Mesendoderm (in vitro differentiated cells): ENCODE data around the gene NGB.

Experiments
- DNase-seq: peaks from one replicate; pipeline ENCODE4 v3.0.0; 2013
- H2AK5ac ChIP-seq: 2 replicates; pipeline ENCODE4 v1.6.1; 2013; ENCODE audit warnings: low read length, inconsistent platforms
- H2BK120ac ChIP-seq: 2 replicates; pipeline ENCODE4 v1.6.1; 2013; ENCODE audit warnings: low read depth, mild to moderate bottlenecking, low read length, moderate library complexity, mixed read lengths
- H2BK15ac ChIP-seq: replicated peaks from 2 replicates; pipeline ENCODE4 v1.6.1; 2013; ENCODE audit warnings: low read depth, mild to moderate bottlenecking, moderate library complexity
- H2BK5ac ChIP-seq: 2 replicates; pipeline ENCODE4 v1.6.1; 2013; ENCODE audit warnings: low read length, inconsistent platforms
- H3K18ac ChIP-seq: 2 replicates; pipeline ENCODE4 v1.6.1; 2013; ENCODE audit warnings: mild to moderate bottlenecking, low read length, mixed read lengths
- H3K23ac ChIP-seq: one replicate; pipeline ENCODE4 v1.6.1; 2013; ENCODE audit warnings: low read length
- H3K27ac ChIP-seq: 2 replicates; pipeline ENCODE4 v1.5.1; 2013; ENCODE audit warnings: low read depth, mild to moderate bottlenecking, inconsistent platforms, low read length, moderate library complexity
- H3K27me3 ChIP-seq: 2 replicates; pipeline ENCODE4 v1.6.1; 2013; ENCODE audit warnings: low read length, control low read depth, mild to moderate bottlenecking, inconsistent platforms; ENCODE audit not compliant: insufficient read depth, poor library complexity
- H3K36me3 ChIP-seq: 2 replicates; pipeline ENCODE4 v1.6.1; 2013; ENCODE audit warnings: low read length, inconsistent platforms; ENCODE audit not compliant: control insufficient read depth, insufficient read depth
- H3K4ac ChIP-seq: one replicate; pipeline ENCODE4 v1.6.1; 2013; ENCODE audit warnings: low read depth, mild to moderate bottlenecking, low read length, moderate library complexity
- H3K4me1 ChIP-seq: 2 replicates; pipeline ENCODE4 v1.6.1; 2013; ENCODE audit warnings: low read depth, low read length, inconsistent platforms; ENCODE audit not compliant: control insufficient read depth
- H3K4me2 ChIP-seq: 2 replicates; pipeline ENCODE4 v1.6.1; 2013; ENCODE audit warnings: low read length
- H3K4me3 ChIP-seq: 2 replicates; pipeline ENCODE4 v1.5.1; 2013; ENCODE audit warnings: mild to moderate bottlenecking, low read length
- H3K56ac ChIP-seq: one replicate; pipeline ENCODE4 v1.6.1; 2013; ENCODE audit warnings: low read length
- H3K79me1 ChIP-seq: 2 replicates; pipeline ENCODE4 v1.6.1; 2013; ENCODE audit warnings: low read length, inconsistent platforms
- H3K79me2 ChIP-seq: 2 replicates; pipeline ENCODE4 v1.6.1; 2013; ENCODE audit warnings: mild to moderate bottlenecking, low read length; ENCODE audit not compliant: control insufficient read depth, insufficient read depth
- H3K9ac ChIP-seq: 2 replicates; pipeline ENCODE4 v1.6.1; 2013; ENCODE audit warnings: low read length, inconsistent platforms
- H4K5ac ChIP-seq: one replicate; pipeline ENCODE4 v1.6.1; 2013; ENCODE audit warnings: low read length
- H4K8ac ChIP-seq: one replicate; pipeline ENCODE4 v1.6.1; 2013; ENCODE audit warnings: low read depth, mild to moderate bottlenecking, control low read depth, low read length, moderate library complexity
- WGBS: extraction: QIAGEN DNeasy Blood & Tissue Kit; methylation state at CpG from one replicate; pipeline ENCODE4 v1.1.7; 2013; ENCODE audit warnings: low lambda C conversion rate, missing lambda C conversion rate; ENCODE audit not compliant: insufficient coverage; ENCODE audit errors: extremely low coverage; 5-methylcytosine and 5-hydroxymethylcytosine counted together

Gene NGB

DNA sequence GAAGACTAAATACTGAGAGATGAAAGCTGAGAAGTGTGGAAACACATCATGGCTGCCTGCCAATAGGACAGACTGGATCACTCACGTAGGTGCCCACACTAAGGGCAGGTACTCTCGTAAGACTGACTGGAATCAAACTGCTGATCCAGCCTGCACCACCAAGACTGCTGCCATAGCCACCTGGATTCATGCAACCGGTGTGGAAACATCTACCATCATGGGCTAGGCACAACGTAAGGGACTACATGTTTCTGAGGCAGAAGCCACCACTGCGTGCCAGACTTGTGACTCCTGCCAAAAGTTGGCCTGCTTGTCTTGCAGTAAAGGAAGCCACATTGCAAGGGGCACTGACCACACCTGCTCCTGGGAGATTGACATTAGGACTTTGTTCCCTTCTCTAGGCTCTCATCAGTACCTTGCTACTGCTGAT is 45.9 kb upstream of the NGB start:
- H2BK120ac ChIP-seq = no peak overlapping the region
- no peak overlapping the region for H4K8ac ChIP-seq
- H3K79me2 ChIP-seq = peaks cover 28% of the 10 kb centered on the region
- no peak overlapping the region for H2BK15ac ChIP-seq
- no peak overlapping the region for H2AK5ac ChIP-seq
- no peak overlapping the region for H3K27ac ChIP-seq
- H3K36me3 ChIP-seq = no peaks in the 10 kb centered on the region
- no peak for DNase-seq
- no peak overlapping the region for H3K4me3 ChIP-seq
- no peaks in the 10 kb centered on the region for H3K27me3 ChIP-seq
- H3K4ac ChIP-seq = no peak overlapping the region
- H2BK5ac ChIP-seq = no peak overlapping the region
- WGBS = no CpG with 5 or more reads among the region's 5 CpGs
- H4K5ac ChIP-seq = no peak overlapping the region
- H3K4me2 ChIP-seq = no peak overlapping the region
- H3K56ac ChIP-seq = peak overlapping the region; percentile 5
- H3K4me1 ChIP-seq = peaks cover 14% of the 10 kb centered on the region
- no peak overlapping the region for H3K9ac ChIP-seq
- H3K79me1 ChIP-seq = peaks cover 12% of the 10 kb centered on the region
- H3K23ac ChIP-seq = no peak overlapping the region
- H3K18ac ChIP-seq = no peak overlapping the region

GRCh38 chr14:77316195-77316505 is 45.1 kb upstream of the NGB start:
- H2AK5ac ChIP-seq = no peak overlapping the region
- H3K27ac ChIP-seq = no peak overlapping the region
- no peak overlapping the region for H2BK15ac ChIP-seq
- peaks cover 18% of the 10 kb centered on the region for H3K79me1 ChIP-seq
- no peak overlapping the region for H2BK5ac ChIP-seq
- no peaks in the 10 kb centered on the region for H3K36me3 ChIP-seq
- no peak overlapping the region for H3K4me2 ChIP-seq
- H3K18ac ChIP-seq = no peak overlapping the region
- no peak overlapping the region for H4K8ac ChIP-seq
- H3K23ac ChIP-seq = no peak overlapping the region
- no CpG with 5 or more reads among the region's 1 CpG for WGBS
- H3K56ac ChIP-seq = no peak overlapping the region
- H3K9ac ChIP-seq = no peak overlapping the region
- no peak overlapping the region for H3K4me3 ChIP-seq
- peaks cover 14% of the 10 kb centered on the region for H3K4me1 ChIP-seq
- no peak overlapping the region for H2BK120ac ChIP-seq
- H3K79me2 ChIP-seq = peaks cover 28% of the 10 kb centered on the region
- no peaks in the 10 kb centered on the region for H3K27me3 ChIP-seq
- no peak overlapping the region for H4K5ac ChIP-seq
- H3K4ac ChIP-seq = no peak overlapping the region
- DNase-seq = no peak

- H3K4me1 ChIP-seq = peaks cover 14% of the 10 kb centered on the region
- no peak overlapping the region for H2BK15ac ChIP-seq
- H3K27ac ChIP-seq = peak overlapping the region; percentile 15
- H3K4me3 ChIP-seq = no peak overlapping the region
- no peak for DNase-seq
- H3K23ac ChIP-seq = no peak overlapping the region
- H3K18ac ChIP-seq = peak overlapping the region; percentile 13
- peaks cover 18% of the 10 kb centered on the region for H3K79me1 ChIP-seq
- H2BK120ac ChIP-seq = no peak overlapping the region
- peak overlapping the region; percentile 5 for H3K9ac ChIP-seq
- H3K56ac ChIP-seq = peak overlapping the region; percentile 40
- no peaks in the 10 kb centered on the region for H3K27me3 ChIP-seq
- peak overlapping the region; percentile 7 for H2BK5ac ChIP-seq
- H2AK5ac ChIP-seq = peak overlapping the region; percentile 65
- WGBS = no CpG with 5 or more reads among the region's 10 CpGs
- H3K79me2 ChIP-seq = peaks cover 28% of the 10 kb centered on the region
- H4K8ac ChIP-seq = no peak overlapping the region
- no peak overlapping the region for H3K4me2 ChIP-seq
- H3K36me3 ChIP-seq = no peaks in the 10 kb centered on the region
- no peak overlapping the region for H4K5ac ChIP-seq
- peak overlapping the region; percentile 48 for H3K4ac ChIP-seq
These were observed 43.8 kb upstream of the NGB start for GRCh38 chr14:77314539-77315457.

DNA sequence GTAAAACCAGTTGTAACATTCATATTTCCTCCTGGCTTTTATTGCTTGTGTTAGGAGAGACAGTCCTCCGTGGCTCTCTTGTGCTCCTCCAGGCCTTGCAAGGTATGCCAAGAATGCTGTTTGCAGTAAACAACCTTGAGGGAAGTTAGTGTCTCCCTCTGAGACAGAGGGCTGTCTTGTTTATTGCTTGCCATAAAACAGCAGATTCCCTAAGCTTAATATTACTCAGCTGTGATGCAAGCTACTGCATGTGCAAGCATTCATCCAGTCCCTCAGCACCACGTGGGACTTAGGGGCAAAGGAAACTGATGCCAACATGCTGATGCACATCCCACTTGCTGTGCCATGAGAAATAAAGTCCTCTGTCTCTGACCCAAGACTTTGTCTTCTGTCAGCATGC is 43.0 kb upstream of the NGB start:
- Histone ChIP-seq H3K27me3 (no peaks in the 10 kb centered on the region), H3K79me1 (peaks cover 14% of the 10 kb centered on the region), H3K4me1 (peaks cover 14% of the 10 kb centered on the region), H2AK5ac (no peak overlapping the region), H2BK15ac (no peak overlapping the region), H3K36me3 (no peaks in the 10 kb centered on the region), H3K79me2 (peaks cover 22% of the 10 kb centered on the region), H3K23ac (no peak overlapping the region), H3K4ac (no peak overlapping the region), H2BK120ac (no peak overlapping the region), H4K8ac (no peak overlapping the region), H3K4me3 (no peak overlapping the region), H3K4me2 (no peak overlapping the region), H3K27ac (peak overlapping the region; percentile 15), H3K18ac (peak overlapping the region; percentile 43), H4K5ac (no peak overlapping the region), H3K56ac (no peak overlapping the region), H2BK5ac (no peak overlapping the region), H3K9ac (no peak overlapping the region)
- no CpG with 5 or more reads among the region's 2 CpGs for WGBS
- peak; percentile 94 for DNase-seq

- no peaks in the 10 kb centered on the region for H3K27me3 ChIP-seq
- H2BK120ac ChIP-seq = no peak overlapping the region
- H3K56ac ChIP-seq = no peak overlapping the region
- H3K4ac ChIP-seq = no peak overlapping the region
- H3K79me1 ChIP-seq = peaks cover 14% of the 10 kb centered on the region
- no peak overlapping the region for H4K5ac ChIP-seq
- no peak overlapping the region for H2BK15ac ChIP-seq
- peak; percentile 86 for DNase-seq
- no peak overlapping the region for H3K4me2 ChIP-seq
- H3K23ac ChIP-seq = no peak overlapping the region
- no peak overlapping the region for H2AK5ac ChIP-seq
- H3K36me3 ChIP-seq = no peaks in the 10 kb centered on the region
- peak overlapping the region; percentile 43 for H3K18ac ChIP-seq
- H3K9ac ChIP-seq = no peak overlapping the region
- H3K27ac ChIP-seq = no peak overlapping the region
- H4K8ac ChIP-seq = no peak overlapping the region
- peaks cover 18% of the 10 kb centered on the region for H3K79me2 ChIP-seq
- H3K4me3 ChIP-seq = no peak overlapping the region
- peaks cover 14% of the 10 kb centered on the region for H3K4me1 ChIP-seq
- no CpG with 5 or more reads among the region's 1 CpG for WGBS
- no peak overlapping the region for H2BK5ac ChIP-seq
These were observed 42.4 kb upstream of the NGB start for GRCh38 chr14:77313371-77313770.
